GM10266 (cell line): Measurements from ENCODE around the gene SMARCD2.

Experiments
- DNase-seq: peaks from one replicate; pipeline ENCODE4 v3.0.0; 2012; ENCODE audit errors: extremely low spot score
- TF ChIP-seq, protein P1 (sequence below): IDR thresholded peaks from 2 replicates; pipeline ENCODE4 v1.5.1; 2012; ENCODE audit warnings: mild to moderate bottlenecking, low read depth; ENCODE audit not compliant: control insufficient read depth, insufficient read depth; ENCODE audit errors: missing control alignments

SMARCD2 gene

DNA sequence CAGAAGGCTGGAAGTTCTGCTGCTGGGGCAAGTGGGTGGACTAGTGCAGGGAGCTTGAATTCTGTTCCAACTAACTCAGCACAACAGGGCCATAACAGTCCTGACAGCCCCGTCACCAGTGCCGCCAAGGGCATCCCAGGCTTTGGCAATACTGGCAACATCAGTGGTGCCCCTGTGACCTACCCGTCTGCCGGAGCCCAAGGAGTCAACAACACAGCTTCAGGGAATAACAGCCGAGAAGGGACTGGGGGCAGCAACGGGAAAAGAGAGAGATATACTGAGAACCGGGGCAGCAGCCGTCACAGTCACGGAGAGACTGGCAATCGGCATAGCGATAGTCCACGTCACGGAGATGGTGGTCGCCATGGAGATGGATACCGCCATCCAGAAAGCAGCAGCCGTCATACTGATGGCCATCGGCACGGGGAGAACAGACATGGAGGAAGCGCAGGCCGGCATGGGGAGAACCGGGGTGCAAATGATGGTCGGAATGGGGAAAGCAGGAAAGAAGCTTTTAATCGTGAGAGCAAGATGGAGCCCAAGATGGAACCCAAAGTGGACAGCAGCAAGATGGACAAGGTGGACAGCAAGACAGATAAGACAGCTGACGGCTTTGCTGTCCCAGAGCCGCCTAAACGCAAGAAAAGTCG is 24.6 kb downstream of the SMARCD2 start:
- no peak for DNase-seq
- TF ChIP-seq, protein P1, sequence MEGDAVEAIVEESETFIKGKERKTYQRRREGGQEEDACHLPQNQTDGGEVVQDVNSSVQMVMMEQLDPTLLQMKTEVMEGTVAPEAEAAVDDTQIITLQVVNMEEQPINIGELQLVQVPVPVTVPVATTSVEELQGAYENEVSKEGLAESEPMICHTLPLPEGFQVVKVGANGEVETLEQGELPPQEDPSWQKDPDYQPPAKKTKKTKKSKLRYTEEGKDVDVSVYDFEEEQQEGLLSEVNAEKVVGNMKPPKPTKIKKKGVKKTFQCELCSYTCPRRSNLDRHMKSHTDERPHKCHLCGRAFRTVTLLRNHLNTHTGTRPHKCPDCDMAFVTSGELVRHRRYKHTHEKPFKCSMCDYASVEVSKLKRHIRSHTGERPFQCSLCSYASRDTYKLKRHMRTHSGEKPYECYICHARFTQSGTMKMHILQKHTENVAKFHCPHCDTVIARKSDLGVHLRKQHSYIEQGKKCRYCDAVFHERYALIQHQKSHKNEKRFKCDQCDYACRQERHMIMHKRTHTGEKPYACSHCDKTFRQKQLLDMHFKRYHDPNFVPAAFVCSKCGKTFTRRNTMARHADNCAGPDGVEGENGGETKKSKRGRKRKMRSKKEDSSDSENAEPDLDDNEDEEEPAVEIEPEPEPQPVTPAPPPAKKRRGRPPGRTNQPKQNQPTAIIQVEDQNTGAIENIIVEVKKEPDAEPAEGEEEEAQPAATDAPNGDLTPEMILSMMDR = no peak

DNA sequence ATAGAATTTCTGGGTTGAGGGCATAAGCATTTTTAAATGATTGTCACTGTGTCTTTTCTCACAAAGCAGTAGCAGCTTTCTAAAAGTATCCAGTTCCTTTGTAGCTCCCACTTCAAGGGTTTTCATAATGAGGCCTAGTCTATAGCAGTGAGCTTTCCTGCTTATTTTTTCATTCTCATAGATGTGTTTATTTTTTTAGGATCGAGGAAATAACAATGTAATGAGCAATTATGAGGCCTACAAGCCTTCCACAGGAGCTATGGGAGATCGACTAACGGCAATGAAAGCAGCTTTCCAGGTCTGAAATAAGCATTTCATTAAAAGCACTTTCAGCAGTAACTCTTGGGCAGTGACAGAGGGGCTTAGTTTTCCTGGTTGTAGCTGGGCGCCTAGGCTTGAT is 25.8 kb downstream of the SMARCD2 start:
- no peak for DNase-seq
- TF ChIP-seq, protein P1 = no peak

DNA sequence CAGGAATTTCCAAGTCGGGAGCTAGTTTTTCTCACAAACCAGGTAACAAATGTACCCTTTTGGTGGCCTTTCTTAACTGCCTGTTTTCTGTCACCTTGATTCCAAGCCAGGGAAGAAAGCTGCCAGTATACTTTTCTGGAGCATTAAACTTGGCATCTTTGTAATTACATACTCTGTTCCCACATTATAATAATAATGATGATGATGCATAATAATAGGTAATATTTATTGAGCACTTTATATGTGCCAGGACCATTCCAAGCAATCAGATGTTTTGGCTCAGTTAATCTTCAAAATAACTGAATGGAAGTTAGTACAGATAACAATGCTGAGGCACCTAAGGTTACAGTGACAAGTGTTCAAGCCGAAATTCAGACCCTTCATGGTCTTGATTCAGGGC is 26.4 kb downstream of the SMARCD2 start:
- TF ChIP-seq, protein P1 = no peak

DNA sequence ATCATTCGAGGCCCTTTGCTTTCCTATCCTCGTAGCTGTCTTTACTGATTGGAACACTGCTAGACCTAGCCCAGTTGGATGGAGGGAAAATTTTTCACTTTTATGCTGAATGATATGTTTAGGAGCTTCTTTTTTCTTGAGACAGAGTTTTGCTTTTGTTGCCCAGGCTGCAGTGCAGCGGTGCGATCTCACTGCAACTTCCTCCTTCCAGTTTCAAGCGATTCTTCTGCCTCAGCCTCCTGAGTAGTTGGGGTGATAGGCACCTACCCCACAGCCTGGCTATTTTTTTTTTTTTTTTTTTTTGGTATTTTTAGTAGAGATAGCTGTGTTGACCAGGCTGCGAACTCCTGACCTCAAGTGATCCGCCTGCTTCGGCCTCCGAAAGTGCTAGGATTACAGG is 32.5 kb downstream of the SMARCD2 start:
- no peak for DNase-seq
- TF ChIP-seq, protein P1 = no peak

More for the DNA sequence above, 26.4 kb downstream of the SMARCD2 start:
- no peak for DNase-seq

DNA sequence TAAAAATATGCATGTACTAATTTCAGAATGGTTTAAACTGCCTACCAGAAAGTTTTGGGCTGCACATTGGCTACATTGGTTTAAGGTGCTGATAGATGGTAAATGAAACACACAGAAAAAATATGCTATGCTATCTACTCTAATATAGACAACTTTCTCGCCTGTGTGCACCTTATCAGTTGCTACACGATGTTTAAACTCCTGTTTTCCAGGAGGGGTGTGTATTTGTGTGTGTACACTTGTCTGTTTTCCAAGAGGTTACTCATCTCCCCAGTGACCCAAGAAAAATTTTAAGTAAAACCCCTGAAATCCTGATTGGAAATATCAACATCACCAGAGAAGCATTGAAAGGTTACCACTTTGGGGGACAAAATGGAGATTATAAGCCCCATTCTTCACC is 36.9 kb downstream of the SMARCD2 start:
- TF ChIP-seq, protein P1 = no peak
- DNase-seq = no peak

DNA sequence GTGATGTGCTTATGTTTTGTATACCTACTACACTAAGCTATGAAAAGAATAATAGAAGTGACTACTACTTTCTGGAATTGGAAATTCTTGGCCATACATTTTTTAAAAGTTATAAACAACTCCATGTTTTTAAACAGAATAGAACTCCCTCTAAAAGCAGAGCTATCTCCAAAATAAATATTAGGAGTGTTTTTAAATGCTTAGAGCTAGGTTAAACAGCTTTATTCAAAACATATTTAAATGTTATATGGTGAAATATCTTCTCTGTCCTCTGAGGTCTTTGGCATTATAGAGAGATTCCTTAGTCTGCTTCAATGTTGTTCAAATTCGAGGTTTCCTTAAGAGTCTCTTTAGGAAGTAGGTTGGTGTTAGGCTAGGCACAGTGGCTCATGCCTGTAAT is 38.2 kb downstream of the SMARCD2 start:
- no peak for DNase-seq
- TF ChIP-seq, protein P1 = no peak

DNA sequence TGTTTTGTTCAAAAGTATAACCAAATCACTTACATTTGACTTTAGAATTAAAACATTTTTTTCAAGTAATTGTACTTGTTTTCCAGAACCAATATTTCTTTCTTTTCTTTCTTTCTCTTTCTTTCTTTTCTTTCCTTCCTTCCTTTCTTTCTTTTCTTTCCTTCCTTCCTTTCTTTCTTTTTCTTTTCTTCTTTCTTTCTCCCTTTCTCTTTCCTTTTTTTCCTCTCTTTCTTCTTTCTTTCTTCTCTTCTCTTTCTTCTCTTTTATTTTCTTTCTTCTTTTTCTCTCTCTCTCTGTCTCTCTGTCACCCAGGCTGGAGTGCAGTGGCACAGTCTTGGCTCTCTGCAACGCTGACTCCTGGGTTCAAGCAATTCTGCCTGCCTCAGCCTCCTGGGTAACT is 41.7 kb downstream of the SMARCD2 start:
- no peak for DNase-seq
- TF ChIP-seq, protein P1 = no peak
